CD4-positive, CD25-positive, alpha-beta regulatory T cell (primary cell): ENCODE data around the gene NXN. TPM values are rescaled to one million over a fixed set of nuclear protein-coding genes. Genes with fewer than 3 reads are reported as not detected.
"Not testable (repeated sequence)": the region's sequence is repeated elsewhere in the genome, so short reads cannot be mapped to it uniquely, and the experiment has no call there.

Experiments
- ATAC-seq, 2 donors: fragments of 150-1000 bp; cut with Tn5 transposase; one replicate each; pipeline ENCODE4 v1.10.0; 2021; ENCODE audit warnings: low read depth in 2 of 2, moderate number of reproducible peaks in 2 of 2, moderate library complexity in 1 of 2
- DNase-seq, 3 donors: peaks; one replicate each; pipeline versions ENCODE4 v3.0.0 to v3.0.0-alpha.2; 2012 to 2022; ENCODE audit warnings: mixed read lengths in 1 of 3
- H3K27ac ChIP-seq: one replicate; pipeline ENCODE4 v1.7.0; 2013; ENCODE audit warnings: mild to moderate bottlenecking, low read length; ENCODE audit not compliant: insufficient read depth, poor library complexity, severe bottlenecking
- H3K27me3 ChIP-seq: one replicate; pipeline ENCODE4 v1.7.0; 2013; ENCODE audit warnings: low read length; ENCODE audit not compliant: control insufficient read depth, insufficient read depth
- H3K36me3 ChIP-seq: one replicate; pipeline ENCODE4 v1.7.0; 2013; ENCODE audit warnings: mild to moderate bottlenecking, low read length, moderate library complexity; ENCODE audit not compliant: control insufficient read depth, insufficient read depth
- H3K4me1 ChIP-seq: 2 replicates; pipeline ENCODE4 v1.7.0; 2013; ENCODE audit warnings: mild to moderate bottlenecking, low read length; ENCODE audit not compliant: insufficient read depth, control insufficient read depth, poor library complexity, severe bottlenecking
- H3K4me3 ChIP-seq: one replicate; pipeline ENCODE4 v1.7.0; 2013; ENCODE audit warnings: low read depth, mild to moderate bottlenecking, low read length, moderate library complexity
- H3K9me3 ChIP-seq, 2 experiments: 1 replicate in 1 of 2; 2 replicates in 1 of 2; pipeline ENCODE4 v1.7.0; 2013; ENCODE audit warnings: low read length in 2 of 2, mild to moderate bottlenecking in 1 of 2, moderate library complexity in 1 of 2; ENCODE audit not compliant: control insufficient read depth in 2 of 2
- H3K27ac Mint-ChIP-seq, 3 donors: one replicate each; pipeline ENCODE4 v1.8.0; 2020 to 2022; ENCODE audit warnings: mild to moderate bottlenecking in 3 of 3, mixed read lengths in 3 of 3, moderate library complexity in 2 of 3
- H3K27me3 Mint-ChIP-seq: one replicate; pipeline ENCODE4 v1.8.0; 2022; ENCODE audit warnings: mild to moderate bottlenecking, mixed read lengths
- H3K36me3 Mint-ChIP-seq: one replicate; pipeline ENCODE4 v1.8.0; 2020; ENCODE audit warnings: mixed read lengths
- H3K4me1 Mint-ChIP-seq, 4 donors: one replicate each; pipeline ENCODE4 v1.8.0; 2020 to 2022; ENCODE audit warnings: mixed read lengths in 4 of 4, mild to moderate bottlenecking in 1 of 4
- H3K4me3 Mint-ChIP-seq, 4 donors: one replicate each; pipeline ENCODE4 v1.8.0; 2020 to 2022; ENCODE audit warnings: mild to moderate bottlenecking in 4 of 4, mixed read lengths in 4 of 4, moderate library complexity in 3 of 4
- H3K9me3 Mint-ChIP-seq, 7 donors: one replicate each; pipeline ENCODE4 v1.8.0; 2020 to 2022; ENCODE audit warnings: mixed read lengths in 7 of 7, mild to moderate bottlenecking in 3 of 7, moderate library complexity in 2 of 7
- polyA plus RNA-seq, 4 donors: library from polyadenylated mRNA; unstranded; fragments of 300-500 nt; fragmentation: Illumina TruSeq; gene quantifications; one replicate each; pipeline ENCODE4 v1.2.3, GENCODE V29; 2021
- total RNA-seq: library from RNA; stranded (reverse); gene quantifications from one replicate; pipeline ENCODE4 v1.2.3, GENCODE V29; 2022

NXN gene
- total and polyA plus RNA-seq, 5 donors from 2014 or later, result 0.44 to 0.89 (median 0.65) TPM

- H3K9me3 Mint-ChIP-seq, result peaks cover 0 to 2% (median 0%) of the 10 kb centered on the region in 7 donors
- ATAC-seq (no peak), DNase-seq (no peak)
- no peaks in the 10 kb centered on the region for H3K4me1 Mint-ChIP-seq
- H3K27me3 Mint-ChIP-seq, result no peaks in the 10 kb centered on the region
- Histone ChIP-seq H3K4me1 (no peaks in the 10 kb centered on the region), H3K9me3 (no peaks in the 10 kb centered on the region), H3K36me3 (no peaks in the 10 kb centered on the region), H3K27me3 (no peaks in the 10 kb centered on the region), H3K4me3 (no peak overlapping the region), H3K27ac (no peak overlapping the region)
- no peak overlapping the region for H3K4me3 Mint-ChIP-seq
- H3K27ac Mint-ChIP-seq, result no peak overlapping the region
- H3K36me3 Mint-ChIP-seq, result no peaks in the 10 kb centered on the region
Observed at GRCh38 chr17:812638-813204, 166.9 kb downstream of the NXN start.

DNA sequence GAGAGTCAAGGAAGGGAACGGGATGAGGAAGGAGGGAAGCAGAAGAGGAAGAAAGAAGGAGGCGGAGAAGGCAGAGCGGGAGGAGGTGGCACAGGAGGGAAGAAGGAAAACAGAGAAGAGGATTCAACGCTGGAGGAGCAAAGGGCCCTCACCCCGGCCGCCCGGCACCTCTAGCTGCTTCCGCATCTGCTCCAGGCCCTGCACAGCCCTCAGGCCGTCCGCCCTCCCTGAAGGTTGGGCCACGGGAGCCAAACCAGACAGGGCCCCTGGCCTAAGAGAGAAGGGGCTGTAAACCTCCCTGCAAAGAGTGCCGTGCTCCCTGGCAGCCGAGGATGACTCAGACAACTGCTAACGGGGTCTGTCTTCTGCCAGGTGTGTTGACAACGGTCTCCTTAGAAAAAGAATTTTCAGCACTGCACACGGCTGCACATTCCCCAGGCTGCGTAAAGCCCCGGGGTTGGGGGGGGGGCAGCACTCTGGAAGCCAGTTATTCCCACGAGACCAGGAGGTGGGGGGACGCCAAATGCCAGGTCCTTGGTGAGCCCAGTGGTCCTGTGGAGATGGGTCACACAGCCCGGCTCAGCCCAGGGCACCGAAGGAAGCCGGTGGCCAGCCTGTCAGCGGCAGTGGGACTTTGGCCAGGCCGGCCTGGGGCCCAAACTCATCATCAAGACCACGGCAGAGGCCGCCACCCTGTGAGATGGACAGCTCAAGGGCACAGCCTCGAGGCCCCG is 168.4 kb downstream of the NXN start:
- H3K27me3 ChIP-seq, result no peaks in the 10 kb centered on the region
- Mint-ChIP-seq H3K27ac (peak overlapping the region in 1 of 3 donors; percentile 76), H3K4me1 (no peaks in the 10 kb centered on the region), H3K4me3 (no peak overlapping the region), H3K36me3 (no peaks in the 10 kb centered on the region), H3K9me3 (peaks cover 0 to 2% (median 0%) of the 10 kb centered on the region in 7 donors), H3K27me3 (no peaks in the 10 kb centered on the region)
- ATAC-seq (no peak), DNase-seq (no peak)
- no peaks in the 10 kb centered on the region for H3K36me3 ChIP-seq
- H3K4me1 ChIP-seq, result no peaks in the 10 kb centered on the region
- no peak overlapping the region for H3K4me3 ChIP-seq
- no peaks in the 10 kb centered on the region for H3K9me3 ChIP-seq
- no peak overlapping the region for H3K27ac ChIP-seq

DNA sequence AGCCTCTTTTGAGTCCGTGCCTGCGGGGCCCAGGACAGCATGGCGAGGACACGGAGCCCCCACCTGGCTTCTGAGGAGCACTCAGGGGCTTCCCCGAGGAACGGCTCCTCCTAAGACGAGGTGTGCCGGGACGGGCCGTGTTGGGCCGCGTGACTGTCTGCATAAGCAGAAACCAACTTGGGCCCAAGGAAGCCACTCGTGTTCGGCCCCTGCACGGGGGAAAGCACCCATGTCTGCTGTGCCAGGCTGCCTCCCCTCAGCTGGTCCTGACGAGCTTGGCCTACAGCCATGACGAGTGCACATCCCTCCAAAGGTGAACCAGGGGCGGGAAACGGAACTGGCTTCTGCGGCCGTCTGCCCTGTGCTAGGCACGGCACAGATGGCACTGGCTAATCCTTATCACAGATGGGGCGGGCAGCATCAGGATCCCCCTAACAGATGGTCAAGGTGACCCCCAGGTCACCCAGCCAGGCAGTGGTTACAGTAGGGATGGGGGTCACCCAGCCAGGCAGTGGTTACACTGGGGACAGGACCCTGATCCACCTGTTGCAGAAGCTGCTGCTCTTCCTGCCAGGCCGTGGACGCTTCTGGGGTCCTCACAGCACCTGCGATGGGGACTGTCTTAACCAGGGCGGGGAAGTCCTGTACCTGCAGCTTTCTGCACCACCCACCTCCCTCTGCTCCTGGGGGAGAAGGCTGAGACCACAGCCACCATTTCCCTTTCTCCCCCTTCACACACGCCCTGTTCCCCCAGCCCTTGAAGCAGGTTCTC is 171.9 kb downstream of the NXN start:
- Histone ChIP-seq H3K4me1 (no peaks in the 10 kb centered on the region), H3K27ac (no peak overlapping the region), H3K36me3 (no peaks in the 10 kb centered on the region), H3K27me3 (no peaks in the 10 kb centered on the region), H3K4me3 (no peak overlapping the region), H3K9me3 (no peaks in the 10 kb centered on the region)
- DNase-seq (no peak), ATAC-seq (no peak)
- no peaks in the 10 kb centered on the region for H3K4me1 Mint-ChIP-seq
- H3K27me3 Mint-ChIP-seq, result no peaks in the 10 kb centered on the region
- peaks cover 0 to 2% (median 0%) of the 10 kb centered on the region in 7 donors for H3K9me3 Mint-ChIP-seq
- H3K36me3 Mint-ChIP-seq, result no peaks in the 10 kb centered on the region
- no peak overlapping the region for H3K4me3 Mint-ChIP-seq
- no peak overlapping the region for H3K27ac Mint-ChIP-seq

- Mint-ChIP-seq H3K4me1 (no peaks in the 10 kb centered on the region), H3K27ac (no peak overlapping the region), H3K9me3 (peaks cover 0 to 2% (median 0%) of the 10 kb centered on the region in 7 donors), H3K36me3 (no peaks in the 10 kb centered on the region), H3K4me3 (no peak overlapping the region), H3K27me3 (no peaks in the 10 kb centered on the region)
- no peak overlapping the region for H3K4me3 ChIP-seq
- H3K4me1 ChIP-seq, result no peaks in the 10 kb centered on the region
- ATAC-seq, result no peak
- H3K27ac ChIP-seq, result no peak overlapping the region
- DNase-seq, result no peak
- no peaks in the 10 kb centered on the region for H3K9me3 ChIP-seq
- H3K27me3 ChIP-seq, result no peaks in the 10 kb centered on the region
- H3K36me3 ChIP-seq, result no peaks in the 10 kb centered on the region
Observed at GRCh38 chr17:806781-807522, 172.6 kb downstream of the NXN start.

GRCh38 chr17:806346-806745 is 173.2 kb downstream of the NXN start:
- Mint-ChIP-seq H3K27ac (no peak overlapping the region), H3K9me3 (peaks cover 0 to 2% (median 0%) of the 10 kb centered on the region in 7 donors), H3K27me3 (no peaks in the 10 kb centered on the region), H3K4me1 (no peaks in the 10 kb centered on the region), H3K4me3 (no peak overlapping the region), H3K36me3 (no peaks in the 10 kb centered on the region)
- H3K27me3 ChIP-seq, result no peaks in the 10 kb centered on the region
- DNase-seq, result no peak
- ATAC-seq, result no peak
- H3K4me1 ChIP-seq, result no peaks in the 10 kb centered on the region
- no peak overlapping the region for H3K27ac ChIP-seq
- no peaks in the 10 kb centered on the region for H3K36me3 ChIP-seq
- H3K4me3 ChIP-seq, result no peak overlapping the region
- H3K9me3 ChIP-seq, result no peaks in the 10 kb centered on the region

- not testable (repeated sequence) for H3K36me3 ChIP-seq, H3K27ac Mint-ChIP-seq, H3K36me3 Mint-ChIP-seq, H3K4me1 ChIP-seq, H3K4me1 Mint-ChIP-seq, DNase-seq, H3K27me3 Mint-ChIP-seq, H3K9me3 Mint-ChIP-seq, H3K27ac ChIP-seq, ATAC-seq, H3K9me3 ChIP-seq, H3K4me3 Mint-ChIP-seq, H3K27me3 ChIP-seq, H3K4me3 ChIP-seq
Observed at GRCh38 chr17:805886-806285, 173.7 kb downstream of the NXN start.

GRCh38 chr17:804541-805435 is 174.8 kb downstream of the NXN start:
- DNase-seq (no peak), ATAC-seq (no peak)
- Histone ChIP-seq H3K36me3 (no peaks in the 10 kb centered on the region), H3K4me1 (no peaks in the 10 kb centered on the region), H3K4me3 (no peak overlapping the region), H3K27ac (no peak overlapping the region), H3K27me3 (no peaks in the 10 kb centered on the region), H3K9me3 (no peaks in the 10 kb centered on the region)
- no peak overlapping the region for H3K27ac Mint-ChIP-seq
- no peaks in the 10 kb centered on the region for H3K4me1 Mint-ChIP-seq
- no peaks in the 10 kb centered on the region for H3K27me3 Mint-ChIP-seq
- H3K9me3 Mint-ChIP-seq, result no peaks in the 10 kb centered on the region
- no peak overlapping the region for H3K4me3 Mint-ChIP-seq
- no peaks in the 10 kb centered on the region for H3K36me3 Mint-ChIP-seq
